H9 (cell line): ENCODE results near the gene ZNFX1. TPM values are rescaled to one million over a fixed set of nuclear protein-coding genes. Genes with fewer than 3 reads are reported as not detected.

Experiments used
- DNase-seq: peaks from one replicate; pipeline ENCODE4 v3.0.0-alpha.2; 2017
- H2AFZ ChIP-seq: one replicate; pipeline ENCODE4 v1.6.1; 2013; ENCODE audit warnings: mild to moderate bottlenecking, low read length, control low read depth, moderate library complexity
- H2AK5ac ChIP-seq: 2 replicates; pipeline ENCODE4 v1.6.1; 2013; ENCODE audit warnings: low read length, control low read depth, mixed read lengths; ENCODE audit not compliant: insufficient read length
- H2BK120ac ChIP-seq: one replicate; pipeline ENCODE4 v1.6.1; 2013; ENCODE audit warnings: low read depth, mild to moderate bottlenecking, low read length, control low read depth, inconsistent platforms; ENCODE audit not compliant: poor library complexity, severe bottlenecking
- H2BK12ac ChIP-seq: 2 replicates; pipeline ENCODE4 v1.6.1; 2013; ENCODE audit warnings: low read length, control low read depth, mixed read lengths, low read depth; ENCODE audit not compliant: insufficient read length
- H2BK15ac ChIP-seq: 2 replicates; pipeline ENCODE4 v1.6.1; 2013; ENCODE audit warnings: low read depth, low read length, control low read depth
- H2BK20ac ChIP-seq: one replicate; pipeline ENCODE4 v1.6.1; 2013; ENCODE audit warnings: low read depth, mild to moderate bottlenecking, low read length, control low read depth, inconsistent platforms; ENCODE audit not compliant: poor library complexity, severe bottlenecking
- H2BK5ac ChIP-seq: 2 replicates; pipeline ENCODE4 v1.6.1; 2013; ENCODE audit warnings: low read length, control low read depth, mixed read lengths; ENCODE audit not compliant: insufficient read length
- H3K14ac ChIP-seq: 2 replicates; pipeline ENCODE4 v1.6.1; 2013; ENCODE audit warnings: low read length, control low read depth; ENCODE audit not compliant: insufficient read depth
- H3K18ac ChIP-seq: 2 replicates; pipeline ENCODE4 v1.6.1; 2013; ENCODE audit warnings: low read depth, mild to moderate bottlenecking, mixed read lengths, low read length, control low read depth; ENCODE audit not compliant: insufficient read length
- H3K23ac ChIP-seq: 2 replicates; pipeline ENCODE4 v1.6.1; 2013; ENCODE audit warnings: low read length, control low read depth, mixed read lengths, low read depth; ENCODE audit not compliant: insufficient read length
- H3K23me2 ChIP-seq: 2 replicates; pipeline ENCODE4 v1.6.1; 2013; ENCODE audit warnings: low read depth, mild to moderate bottlenecking, mixed read lengths, low read length, control low read depth; ENCODE audit not compliant: insufficient read length, poor library complexity, severe bottlenecking
- H3K27ac ChIP-seq: 2 replicates; pipeline ENCODE4 v1.5.1; 2013; ENCODE audit warnings: low read length, control low read depth, mixed read lengths, low read depth; ENCODE audit not compliant: insufficient read length
- H3K27me3 ChIP-seq: 2 replicates; pipeline ENCODE4 v1.6.1; 2013; ENCODE audit warnings: low read length, control low read depth, inconsistent platforms; ENCODE audit not compliant: insufficient read depth
- H3K4ac ChIP-seq: 2 replicates; pipeline ENCODE4 v1.6.1; 2013; ENCODE audit warnings: low read depth, mild to moderate bottlenecking, control low read depth, inconsistent platforms, low read length, moderate library complexity
- H3K4me1 ChIP-seq: 2 replicates; pipeline ENCODE4 v1.6.1; 2013; ENCODE audit warnings: low read length, control low read depth, inconsistent platforms; ENCODE audit not compliant: insufficient read depth
- H3K4me2 ChIP-seq: 2 replicates; pipeline ENCODE4 v1.6.1; 2013; ENCODE audit warnings: low read length, control low read depth, mixed read lengths; ENCODE audit not compliant: insufficient read length, insufficient read depth
- H3K56ac ChIP-seq: 2 replicates; pipeline ENCODE4 v1.6.1; 2013; ENCODE audit warnings: low read depth, mild to moderate bottlenecking, mixed read lengths, low read length, control low read depth; ENCODE audit not compliant: insufficient read length
- H3K79me1 ChIP-seq: 2 replicates; pipeline ENCODE4 v1.6.1; 2013; ENCODE audit warnings: low read depth, mild to moderate bottlenecking, moderate library complexity, low read length, control low read depth, inconsistent platforms; ENCODE audit not compliant: insufficient read depth, poor library complexity, severe bottlenecking
- H3K79me2 ChIP-seq: 2 replicates; pipeline ENCODE4 v1.6.1; 2013; ENCODE audit warnings: low read length, control low read depth, inconsistent platforms; ENCODE audit not compliant: insufficient read depth
- H3K9ac ChIP-seq: 2 replicates; pipeline ENCODE4 v1.6.1; 2013; ENCODE audit warnings: low read length, control low read depth, mixed read lengths; ENCODE audit not compliant: insufficient read length; ENCODE audit errors: extremely low read depth
- H3K9me3 ChIP-seq: one replicate; pipeline ENCODE4 v1.6.1; 2013; ENCODE audit warnings: low read depth, low read length, inconsistent platforms; ENCODE audit not compliant: control insufficient read depth
- H3T11ph ChIP-seq: one replicate; pipeline ENCODE4 v1.6.1; 2013; ENCODE audit warnings: mild to moderate bottlenecking, low read length, control low read depth, inconsistent platforms
- H4K20me1 ChIP-seq: one replicate; pipeline ENCODE4 v1.6.1; 2013; ENCODE audit not compliant: control insufficient read depth, insufficient read length, insufficient read depth
- H4K5ac ChIP-seq: 2 replicates; pipeline ENCODE4 v1.6.1; 2013; ENCODE audit warnings: low read depth, mild to moderate bottlenecking, mixed read lengths, low read length, control low read depth; ENCODE audit not compliant: insufficient read length
- H4K8ac ChIP-seq: replicated peaks from 2 replicates; pipeline ENCODE4 v1.6.1; 2013; ENCODE audit warnings: low read length, control low read depth, mixed read lengths, low read depth; ENCODE audit not compliant: insufficient read length
- H4K91ac ChIP-seq: 2 replicates; pipeline ENCODE4 v1.6.1; 2013; ENCODE audit warnings: low read depth, mild to moderate bottlenecking, moderate library complexity, mixed read lengths, low read length, control low read depth; ENCODE audit not compliant: insufficient read length
- H3K27ac Mint-ChIP-seq, 3 experiments: 2 replicates in 2 of 3; 3 replicates in 1 of 3; pipeline ENCODE4 v1.8.0; 2020 to 2021; ENCODE audit warnings: mixed read lengths in 3 of 3, mild to moderate bottlenecking in 1 of 3, moderate library complexity in 1 of 3
- H3K27me3 Mint-ChIP-seq: 2 replicates; pipeline ENCODE4 v1.8.0; 2021; ENCODE audit warnings: low read depth, mild to moderate bottlenecking, moderate library complexity, mixed read lengths
- H3K36me3 Mint-ChIP-seq, 3 experiments: 2 replicates in 2 of 3; 3 replicates in 1 of 3; pipeline ENCODE4 v1.8.0; 2020 to 2021; ENCODE audit warnings: low read depth in 3 of 3, mixed read lengths in 3 of 3; ENCODE audit not compliant: insufficient read depth in 1 of 3
- H3K4me1 Mint-ChIP-seq, 2 experiments: 2 replicates each; pipeline ENCODE4 v1.8.0; 2020; ENCODE audit warnings: mixed read lengths in 2 of 2
- H3K4me3 Mint-ChIP-seq, 2 experiments: 2 replicates in 1 of 2; 3 replicates in 1 of 2; pipeline ENCODE4 v1.8.0; 2020 to 2021; ENCODE audit warnings: mild to moderate bottlenecking in 2 of 2, mixed read lengths in 2 of 2, moderate library complexity in 1 of 2
- H3K9me3 Mint-ChIP-seq, 2 experiments: 2 replicates in 1 of 2; 3 replicates in 1 of 2; pipeline ENCODE4 v1.8.0; 2020; ENCODE audit warnings: mild to moderate bottlenecking in 2 of 2, mixed read lengths in 2 of 2, moderate library complexity in 1 of 2
- WGBS: extraction: QIAGEN DNeasy Blood & Tissue Kit; methylation state at CpG from one replicate; pipeline ENCODE4 v1.1.7; 2013; ENCODE audit warnings: missing lambda C conversion rate, low lambda C conversion rate, mixed read lengths; ENCODE audit not compliant: insufficient read length; ENCODE audit errors: extremely low coverage; 5-methylcytosine and 5-hydroxymethylcytosine counted together
- total RNA-seq: library from RNA; stranded (reverse); gene quantifications from 2 replicates; pipeline ENCODE4 v1.2.1, GENCODE V29; 2021
- TF ChIP-seq, protein P1 (sequence below): fragments of 200-600 bp; sonication (generic); conservative IDR thresholded peaks from 3 replicates; pipeline ENCODE4 v1.8.0; 2021; ENCODE audit warnings: antibody characterized with exemption, mild to moderate bottlenecking

Gene ZNFX1
- total RNA-seq, 1 experiment from 2014 or later, result 13.3 TPM

DNA sequence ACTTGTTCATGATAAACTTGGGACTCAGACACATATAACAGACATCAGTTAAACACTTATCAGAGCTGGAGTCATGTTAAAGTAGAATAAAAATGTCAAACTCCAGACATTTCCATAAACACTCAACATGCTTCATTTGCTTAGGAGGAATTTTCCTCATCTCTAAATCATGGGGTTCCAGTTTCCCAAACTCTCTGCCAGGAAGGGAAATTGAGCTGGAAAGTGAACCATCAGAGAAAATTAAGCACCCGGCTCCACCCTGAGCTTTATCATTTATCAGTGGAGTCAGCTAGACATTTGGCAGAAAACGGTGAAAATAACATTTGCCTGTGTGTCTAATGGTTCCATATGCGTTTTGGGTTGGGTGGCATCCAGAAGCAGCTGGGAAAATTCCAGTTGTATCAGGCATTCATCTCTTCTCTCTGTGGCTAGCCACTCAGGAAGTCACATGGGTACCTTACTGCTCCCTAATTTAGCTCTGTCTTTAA is 25.3 kb upstream of the ZNFX1 start:
- no peak overlapping the region for H2BK12ac ChIP-seq
- no peak overlapping the region for H3K4ac ChIP-seq
- no CpG with 5 or more reads among the region's 3 CpGs for WGBS
- H2BK15ac ChIP-seq, result no peak overlapping the region
- H2AK5ac ChIP-seq, result no peak overlapping the region
- no peak for DNase-seq
- H3K9me3 Mint-ChIP-seq, result no peaks in the 10 kb centered on the region
- H3K4me1 ChIP-seq, result no peaks in the 10 kb centered on the region; the same call in 1 of the 2 replicates
- no peak overlapping the region for H3K23ac ChIP-seq
- H2BK5ac ChIP-seq, result no peak overlapping the region
- no peak overlapping the region for H4K91ac ChIP-seq
- H3K23me2 ChIP-seq, result no peaks in the 10 kb centered on the region
- H3K4me2 ChIP-seq, result no peak overlapping the region
- no peak overlapping the region for H2BK120ac ChIP-seq
- no peak overlapping the region for H3K4me3 Mint-ChIP-seq
- no peak overlapping the region for H3K14ac ChIP-seq
- TF ChIP-seq, protein P1, sequence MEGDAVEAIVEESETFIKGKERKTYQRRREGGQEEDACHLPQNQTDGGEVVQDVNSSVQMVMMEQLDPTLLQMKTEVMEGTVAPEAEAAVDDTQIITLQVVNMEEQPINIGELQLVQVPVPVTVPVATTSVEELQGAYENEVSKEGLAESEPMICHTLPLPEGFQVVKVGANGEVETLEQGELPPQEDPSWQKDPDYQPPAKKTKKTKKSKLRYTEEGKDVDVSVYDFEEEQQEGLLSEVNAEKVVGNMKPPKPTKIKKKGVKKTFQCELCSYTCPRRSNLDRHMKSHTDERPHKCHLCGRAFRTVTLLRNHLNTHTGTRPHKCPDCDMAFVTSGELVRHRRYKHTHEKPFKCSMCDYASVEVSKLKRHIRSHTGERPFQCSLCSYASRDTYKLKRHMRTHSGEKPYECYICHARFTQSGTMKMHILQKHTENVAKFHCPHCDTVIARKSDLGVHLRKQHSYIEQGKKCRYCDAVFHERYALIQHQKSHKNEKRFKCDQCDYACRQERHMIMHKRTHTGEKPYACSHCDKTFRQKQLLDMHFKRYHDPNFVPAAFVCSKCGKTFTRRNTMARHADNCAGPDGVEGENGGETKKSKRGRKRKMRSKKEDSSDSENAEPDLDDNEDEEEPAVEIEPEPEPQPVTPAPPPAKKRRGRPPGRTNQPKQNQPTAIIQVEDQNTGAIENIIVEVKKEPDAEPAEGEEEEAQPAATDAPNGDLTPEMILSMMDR, result no peak
- no peak overlapping the region for H4K5ac ChIP-seq
- H3K9me3 ChIP-seq, result no peaks in the 10 kb centered on the region
- no peak overlapping the region for H2BK20ac ChIP-seq
- H4K20me1 ChIP-seq, result no peaks in the 10 kb centered on the region
- H3K18ac ChIP-seq, result no peak overlapping the region
- no peaks in the 10 kb centered on the region for H3K27me3 ChIP-seq
- H3K27ac ChIP-seq, result no peak overlapping the region
- H3K27me3 Mint-ChIP-seq, result no peaks in the 10 kb centered on the region; the same call in 1 of the 2 replicates
- no peak overlapping the region for H3K56ac ChIP-seq
- no peak overlapping the region for H4K8ac ChIP-seq
- H3K9ac ChIP-seq, result no peak overlapping the region
- H3K27ac Mint-ChIP-seq, result no peak overlapping the region
- H3K79me1 ChIP-seq, result no peaks in the 10 kb centered on the region
- H2AFZ ChIP-seq, result no peak overlapping the region
- no peaks in the 10 kb centered on the region for H3K36me3 Mint-ChIP-seq
- no peaks in the 10 kb centered on the region for H3K79me2 ChIP-seq
- peaks cover 8 to 18% of the 10 kb centered on the region in 2 experiments for H3K4me1 Mint-ChIP-seq
- H3T11ph ChIP-seq, result no peak overlapping the region
